Central memory CD8-positive, alpha-beta T cell (primary cell): Measurements from ENCODE around the gene ZNF892.
"Not testable (repeated sequence)": the region's sequence is repeated elsewhere in the genome, so short reads cannot be mapped to it uniquely, and the experiment has no call there.

Experiments
- ATAC-seq: fragments of 150-1000 bp; cut with Tn5 transposase; replicated peaks from 2 replicates; pipeline ENCODE4 v1.10.0; 2022; ENCODE audit warnings: mild to moderate bottlenecking, moderate FRiP score, moderate number of reproducible peaks; ENCODE audit not compliant: poor library complexity, severe bottlenecking; ENCODE audit errors: extremely low read depth
- DNase-seq, 2 donors: peaks; one replicate each; pipeline ENCODE4 v3.0.0; 2021; ENCODE audit warnings: low spot score in 2 of 2
- H3K27ac Mint-ChIP-seq: one replicate; pipeline ENCODE4 v1.8.0; 2022; ENCODE audit warnings: low read depth, mild to moderate bottlenecking, moderate library complexity, mixed read lengths
- H3K27me3 Mint-ChIP-seq: one replicate; pipeline ENCODE4 v1.8.0; 2022; ENCODE audit warnings: mixed read lengths
- H3K36me3 Mint-ChIP-seq: one replicate; pipeline ENCODE4 v1.8.0; 2022; ENCODE audit warnings: mild to moderate bottlenecking, moderate library complexity, mixed read lengths; ENCODE audit not compliant: insufficient read depth
- H3K4me1 Mint-ChIP-seq: one replicate; pipeline ENCODE4 v1.8.0; 2022; ENCODE audit warnings: mixed read lengths
- H3K4me3 Mint-ChIP-seq: one replicate; pipeline ENCODE4 v1.8.0; 2022; ENCODE audit warnings: mild to moderate bottlenecking, moderate library complexity, mixed read lengths
- H3K9me3 Mint-ChIP-seq: one replicate; pipeline ENCODE4 v1.8.0; 2022; ENCODE audit warnings: mixed read lengths

The ZNF892 gene

DNA sequence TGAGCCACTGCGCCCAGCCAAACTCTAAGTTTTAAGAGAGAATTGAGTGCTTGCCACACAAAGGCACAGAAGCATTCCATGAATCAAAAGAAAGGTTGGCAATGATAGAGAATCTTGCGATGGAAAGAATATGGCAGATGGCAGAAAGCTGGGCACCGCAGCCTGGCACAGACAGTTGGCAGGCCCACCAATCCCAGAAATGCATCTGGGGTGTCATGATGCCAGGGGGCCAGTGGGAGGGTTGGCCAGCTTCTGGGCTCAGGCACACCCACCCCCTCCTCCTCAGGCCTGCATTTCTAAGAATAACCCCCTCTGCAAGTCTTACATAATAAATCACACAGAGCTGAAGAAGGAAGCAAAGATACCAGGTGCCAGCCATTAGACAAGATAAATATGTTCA lies 22.1 kb upstream of the ZNF892 start:
- Mint-ChIP-seq H3K4me1 (no peaks in the 10 kb centered on the region), H3K27ac (no peak overlapping the region), H3K27me3 (peaks cover 16% of the 10 kb centered on the region), H3K4me3 (no peak overlapping the region), H3K36me3 (peaks cover 19% of the 10 kb centered on the region), H3K9me3 (peaks cover 10% of the 10 kb centered on the region)
- ATAC-seq (no peak), DNase-seq (no peak)

- DNase-seq (no peak), ATAC-seq (no peak)
- H3K27ac Mint-ChIP-seq: no peak overlapping the region
- no peaks in the 10 kb centered on the region for H3K4me1 Mint-ChIP-seq
- peaks cover 23% of the 10 kb centered on the region for H3K27me3 Mint-ChIP-seq
- H3K4me3 Mint-ChIP-seq: no peak overlapping the region
- H3K9me3 Mint-ChIP-seq: peaks cover 6% of the 10 kb centered on the region
- peaks cover 12% of the 10 kb centered on the region for H3K36me3 Mint-ChIP-seq
Measured at GRCh38 chr2:95185973-95186372, 21.3 kb upstream of the ZNF892 start.

- H3K27ac Mint-ChIP-seq, H3K4me3 Mint-ChIP-seq, H3K36me3 Mint-ChIP-seq, ATAC-seq, H3K9me3 Mint-ChIP-seq, DNase-seq, H3K4me1 Mint-ChIP-seq: not testable (repeated sequence)
- H3K27me3 Mint-ChIP-seq: peaks cover 49% of the 10 kb centered on the region
Measured at GRCh38 chr2:95192956-95193355, 14.4 kb upstream of the ZNF892 start.

- ATAC-seq (no peak), DNase-seq (no peak)
- Mint-ChIP-seq H3K4me1 (peaks cover 24% of the 10 kb centered on the region), H3K27me3 (no peaks in the 10 kb centered on the region), H3K4me3 (no peak overlapping the region), H3K9me3 (peaks cover 1% of the 10 kb centered on the region), H3K36me3 (peaks cover 3% of the 10 kb centered on the region), H3K27ac (no peak overlapping the region)
Measured at GRCh38 chr2:95203911-95204310, 3.4 kb upstream of the ZNF892 start.

DNA sequence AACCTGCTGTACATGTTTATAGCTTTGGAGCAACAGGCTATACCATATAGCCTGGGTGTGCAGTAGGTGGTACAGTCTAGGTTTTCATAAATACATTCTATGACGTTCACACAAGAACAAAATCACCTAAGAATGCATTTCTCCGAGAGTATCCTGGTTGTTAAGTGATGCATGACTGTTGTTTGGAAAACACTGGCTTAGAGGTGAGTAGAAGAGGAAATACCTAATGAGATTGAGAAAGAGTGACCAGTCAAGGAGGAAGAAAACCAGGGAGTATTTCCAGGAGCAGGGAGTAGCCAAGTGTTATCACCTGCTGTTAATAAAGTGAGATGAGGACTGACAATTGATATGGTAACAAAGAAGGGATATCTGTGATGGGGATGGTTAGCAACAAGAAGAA lies 2.9 kb upstream of the ZNF892 start:
- H3K36me3 Mint-ChIP-seq: peaks cover 4% of the 10 kb centered on the region
- H3K4me1 Mint-ChIP-seq: peaks cover 28% of the 10 kb centered on the region
- DNase-seq (no peak), ATAC-seq (no peak)
- no peaks in the 10 kb centered on the region for H3K27me3 Mint-ChIP-seq
- H3K27ac Mint-ChIP-seq: no peak overlapping the region
- H3K4me3 Mint-ChIP-seq: no peak overlapping the region
- H3K9me3 Mint-ChIP-seq: peaks cover 6% of the 10 kb centered on the region

DNA sequence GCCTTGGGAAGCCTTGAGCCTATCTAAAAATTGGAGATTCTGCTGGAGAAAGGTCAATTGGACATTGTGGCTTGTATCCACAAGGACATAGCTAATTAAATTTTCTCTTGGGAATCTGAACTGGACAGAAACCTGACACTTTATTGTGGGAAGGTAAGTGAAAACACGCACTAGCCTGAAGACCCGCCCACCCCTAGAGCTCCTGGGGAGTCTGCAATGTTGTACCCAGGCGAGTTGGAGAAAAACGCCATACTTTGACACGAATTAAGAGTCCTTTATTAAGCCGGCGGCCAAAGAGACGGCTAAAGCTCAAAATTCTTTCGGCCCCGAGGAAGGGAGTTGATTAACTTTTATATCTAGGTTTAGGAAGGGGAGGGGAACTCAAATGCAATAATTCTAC lies 1.2 kb upstream of the ZNF892 start:
- peaks cover 40% of the 10 kb centered on the region for H3K4me1 Mint-ChIP-seq
- H3K36me3 Mint-ChIP-seq: peaks cover 4% of the 10 kb centered on the region
- peaks cover 20% of the 10 kb centered on the region for H3K9me3 Mint-ChIP-seq
- DNase-seq (no peak), ATAC-seq (no peak)
- H3K27me3 Mint-ChIP-seq: no peaks in the 10 kb centered on the region
- H3K4me3 Mint-ChIP-seq: peak overlapping the region; percentile 95
- peak overlapping the region; percentile 88 for H3K27ac Mint-ChIP-seq

GRCh38 chr2:95208106-95208505 lies 785 bp downstream of the ZNF892 start:
- ATAC-seq: no peak

DNA sequence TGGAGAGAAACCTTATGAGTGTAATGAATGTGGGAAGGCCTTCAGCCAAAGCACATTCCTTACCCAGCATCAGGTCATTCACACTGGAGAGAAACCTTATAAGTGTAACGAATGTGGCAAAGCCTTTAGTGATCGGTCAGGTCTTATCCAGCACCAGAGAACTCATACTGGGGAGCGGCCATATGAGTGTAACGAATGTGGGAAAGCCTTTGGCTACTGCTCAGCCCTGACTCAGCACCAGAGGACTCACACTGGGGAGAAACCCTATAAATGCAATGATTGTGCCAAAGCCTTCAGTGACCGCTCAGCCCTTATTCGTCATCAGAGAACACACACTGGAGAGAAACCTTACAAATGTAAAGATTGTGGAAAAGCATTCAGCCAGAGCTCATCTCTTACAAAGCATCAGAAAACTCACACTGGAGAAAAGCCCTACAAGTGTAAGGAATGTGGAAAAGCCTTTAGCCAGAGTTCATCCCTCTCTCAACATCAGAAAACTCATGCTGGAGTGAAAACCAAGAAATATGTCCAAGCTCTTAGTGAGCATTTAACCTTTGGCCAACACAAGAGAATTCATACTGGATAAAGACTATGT lies 7.8 kb downstream of the ZNF892 start:
- Mint-ChIP-seq H3K4me1 (peaks cover 6% of the 10 kb centered on the region), H3K9me3 (peaks cover 54% of the 10 kb centered on the region), H3K27me3 (no peaks in the 10 kb centered on the region), H3K4me3 (no peak overlapping the region), H3K36me3 (peaks cover 16% of the 10 kb centered on the region), H3K27ac (no peak overlapping the region)
- ATAC-seq: no peak
- DNase-seq: no peak

More at GRCh38 chr2:95208106-95208505, 785 bp downstream of the ZNF892 start:
- Mint-ChIP-seq H3K4me1 (peaks cover 40% of the 10 kb centered on the region), H3K4me3 (peak overlapping the region; percentile 95), H3K27me3 (no peaks in the 10 kb centered on the region), H3K36me3 (peaks cover 9% of the 10 kb centered on the region), H3K9me3 (peaks cover 24% of the 10 kb centered on the region), H3K27ac (peak overlapping the region; percentile 88)
- DNase-seq: no peak

- H3K9me3 Mint-ChIP-seq: peaks cover 49% of the 10 kb centered on the region
- no peak overlapping the region for H3K4me3 Mint-ChIP-seq
- peaks cover 3% of the 10 kb centered on the region for H3K36me3 Mint-ChIP-seq
- no peak overlapping the region for H3K27ac Mint-ChIP-seq
- ATAC-seq: no peak
- no peaks in the 10 kb centered on the region for H3K27me3 Mint-ChIP-seq
- DNase-seq: no peak
- H3K4me1 Mint-ChIP-seq: no peaks in the 10 kb centered on the region
Measured at GRCh38 chr2:95220449-95220848, 13.1 kb downstream of the ZNF892 start.

DNA sequence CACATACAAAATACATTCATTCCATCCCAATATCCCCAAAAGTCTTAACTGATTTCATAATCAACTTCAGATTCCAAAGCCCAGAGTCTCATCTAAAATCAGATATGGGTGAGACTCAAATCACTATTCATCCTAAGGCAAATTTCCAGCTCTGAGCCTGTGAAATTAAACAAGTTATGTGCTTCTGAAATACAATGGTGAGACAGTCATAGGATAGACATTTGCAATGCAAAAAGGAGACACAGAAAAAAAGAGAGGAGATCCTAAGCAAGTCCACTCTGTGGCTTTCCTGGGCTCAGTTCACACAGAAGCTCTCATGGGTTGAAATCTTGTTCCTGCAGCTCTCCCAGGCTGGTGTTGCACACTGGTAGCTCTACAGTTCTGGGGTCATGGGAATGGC lies 18.3 kb downstream of the ZNF892 start:
- peaks cover 3% of the 10 kb centered on the region for H3K36me3 Mint-ChIP-seq
- H3K27me3 Mint-ChIP-seq: no peaks in the 10 kb centered on the region
- no peaks in the 10 kb centered on the region for H3K4me1 Mint-ChIP-seq
- H3K9me3 Mint-ChIP-seq: peaks cover 33% of the 10 kb centered on the region
- no peak overlapping the region for H3K4me3 Mint-ChIP-seq
- no peak overlapping the region for H3K27ac Mint-ChIP-seq
- ATAC-seq: no peak
- DNase-seq: no peak

DNA sequence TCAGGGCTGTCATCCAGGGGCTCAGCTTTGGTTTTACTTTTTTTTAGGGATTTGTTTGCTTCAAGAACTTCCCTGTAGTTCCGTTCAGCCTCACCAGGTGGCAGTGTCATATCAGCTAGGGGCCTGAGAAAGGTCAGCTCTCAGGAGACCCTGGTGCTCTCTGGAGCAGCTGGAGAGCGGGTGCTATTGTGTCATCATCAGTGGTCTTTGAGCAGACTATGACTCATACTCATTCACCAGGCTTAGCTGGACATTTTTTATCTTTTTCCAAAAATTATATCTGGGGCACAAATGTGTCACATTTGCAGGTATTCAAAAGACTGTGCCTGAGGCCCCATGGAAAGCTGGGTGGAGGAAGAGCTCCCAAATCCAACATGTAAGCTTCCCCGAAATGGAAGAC lies 24.4 kb downstream of the ZNF892 start:
- DNase-seq: no peak
- Mint-ChIP-seq H3K9me3 (peaks cover 12% of the 10 kb centered on the region), H3K36me3 (no peaks in the 10 kb centered on the region), H3K27ac (no peak overlapping the region), H3K27me3 (no peaks in the 10 kb centered on the region), H3K4me1 (no peaks in the 10 kb centered on the region), H3K4me3 (no peak overlapping the region)
- ATAC-seq: no peak

GRCh38 chr2:95232232-95232631 lies 24.9 kb downstream of the ZNF892 start:
- Mint-ChIP-seq H3K36me3 (no peaks in the 10 kb centered on the region), H3K27me3 (no peaks in the 10 kb centered on the region), H3K4me3 (no peak overlapping the region), H3K9me3 (peaks cover 12% of the 10 kb centered on the region), H3K4me1 (no peaks in the 10 kb centered on the region), H3K27ac (no peak overlapping the region)
- no peak for ATAC-seq
- no peak for DNase-seq

DNA sequence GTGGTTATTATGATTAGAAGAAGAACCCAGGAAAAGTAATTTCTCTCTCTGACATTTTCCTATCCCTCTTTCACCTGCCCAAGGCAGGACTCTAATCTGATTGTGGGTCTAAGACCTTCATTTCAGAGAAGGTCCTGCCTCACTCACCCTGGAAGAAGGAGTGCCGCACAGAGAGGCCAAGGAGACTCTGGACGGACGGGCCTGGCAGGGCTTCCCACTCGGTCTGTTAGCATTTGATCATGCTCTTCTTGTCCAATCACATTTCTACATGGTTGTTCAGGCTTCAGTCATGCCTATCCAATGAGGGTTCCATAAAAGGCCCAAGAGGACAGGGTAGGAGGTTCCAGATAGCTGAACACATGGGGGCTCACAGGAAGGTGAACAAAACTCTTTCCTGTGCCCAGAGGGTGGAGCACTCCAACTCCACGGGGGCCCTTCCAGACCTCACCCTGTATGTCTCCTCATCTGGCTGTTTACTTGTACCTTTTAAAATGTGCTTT lies 27.0 kb downstream of the ZNF892 start:
- DNase-seq (no peak), ATAC-seq (no peak)
- Mint-ChIP-seq H3K4me3 (no peak overlapping the region), H3K27ac (no peak overlapping the region), H3K4me1 (no peaks in the 10 kb centered on the region), H3K9me3 (peaks cover 16% of the 10 kb centered on the region), H3K36me3 (no peaks in the 10 kb centered on the region), H3K27me3 (no peaks in the 10 kb centered on the region)
